ENCODE measurements around the gene SEMA4G. TPM values are rescaled to one million over a fixed set of nuclear protein-coding genes. Genes with fewer than 3 reads are reported as not detected.

The SEMA4G gene
- total and polyA plus RNA-seq, 2 of the 8 experiments (the other 6 are each of a cell fraction or from before 2014, with no cell fraction given) = 7.1 to 18.2 TPM

DNA sequence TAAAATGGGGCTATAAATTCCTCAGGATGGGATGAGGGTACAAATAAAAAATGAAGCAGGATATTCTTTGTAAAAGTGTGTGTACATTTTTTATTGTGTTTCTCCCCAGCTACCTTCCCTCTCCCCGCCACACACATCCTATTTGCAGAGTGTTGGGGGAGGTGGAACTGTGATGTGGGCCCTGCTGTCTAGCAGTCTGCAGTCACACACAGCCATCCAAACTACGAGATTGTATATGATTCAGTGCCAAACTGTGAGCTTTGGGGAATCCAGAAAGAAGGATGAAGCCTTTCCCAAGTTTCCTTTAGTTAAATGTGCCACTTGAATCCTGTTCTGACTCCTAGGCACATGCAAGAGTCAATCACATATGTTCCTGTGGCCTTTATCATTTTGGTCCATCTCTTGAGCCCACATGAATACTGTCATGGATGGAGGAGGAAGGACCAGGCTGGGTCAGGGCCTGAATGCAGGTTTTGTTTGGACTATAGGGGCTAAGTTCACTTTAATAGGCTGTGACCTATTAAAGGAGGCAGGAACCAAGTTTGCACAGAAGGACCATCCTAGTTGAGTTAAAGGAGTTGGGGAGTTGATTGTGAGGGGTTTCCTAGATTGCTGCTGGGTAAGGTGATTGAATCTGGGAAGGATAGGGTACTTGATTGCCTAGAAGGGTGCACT lies 1.1 kb upstream of the SEMA4G start (continued):
- TF ChIP-seq, protein P1, sequence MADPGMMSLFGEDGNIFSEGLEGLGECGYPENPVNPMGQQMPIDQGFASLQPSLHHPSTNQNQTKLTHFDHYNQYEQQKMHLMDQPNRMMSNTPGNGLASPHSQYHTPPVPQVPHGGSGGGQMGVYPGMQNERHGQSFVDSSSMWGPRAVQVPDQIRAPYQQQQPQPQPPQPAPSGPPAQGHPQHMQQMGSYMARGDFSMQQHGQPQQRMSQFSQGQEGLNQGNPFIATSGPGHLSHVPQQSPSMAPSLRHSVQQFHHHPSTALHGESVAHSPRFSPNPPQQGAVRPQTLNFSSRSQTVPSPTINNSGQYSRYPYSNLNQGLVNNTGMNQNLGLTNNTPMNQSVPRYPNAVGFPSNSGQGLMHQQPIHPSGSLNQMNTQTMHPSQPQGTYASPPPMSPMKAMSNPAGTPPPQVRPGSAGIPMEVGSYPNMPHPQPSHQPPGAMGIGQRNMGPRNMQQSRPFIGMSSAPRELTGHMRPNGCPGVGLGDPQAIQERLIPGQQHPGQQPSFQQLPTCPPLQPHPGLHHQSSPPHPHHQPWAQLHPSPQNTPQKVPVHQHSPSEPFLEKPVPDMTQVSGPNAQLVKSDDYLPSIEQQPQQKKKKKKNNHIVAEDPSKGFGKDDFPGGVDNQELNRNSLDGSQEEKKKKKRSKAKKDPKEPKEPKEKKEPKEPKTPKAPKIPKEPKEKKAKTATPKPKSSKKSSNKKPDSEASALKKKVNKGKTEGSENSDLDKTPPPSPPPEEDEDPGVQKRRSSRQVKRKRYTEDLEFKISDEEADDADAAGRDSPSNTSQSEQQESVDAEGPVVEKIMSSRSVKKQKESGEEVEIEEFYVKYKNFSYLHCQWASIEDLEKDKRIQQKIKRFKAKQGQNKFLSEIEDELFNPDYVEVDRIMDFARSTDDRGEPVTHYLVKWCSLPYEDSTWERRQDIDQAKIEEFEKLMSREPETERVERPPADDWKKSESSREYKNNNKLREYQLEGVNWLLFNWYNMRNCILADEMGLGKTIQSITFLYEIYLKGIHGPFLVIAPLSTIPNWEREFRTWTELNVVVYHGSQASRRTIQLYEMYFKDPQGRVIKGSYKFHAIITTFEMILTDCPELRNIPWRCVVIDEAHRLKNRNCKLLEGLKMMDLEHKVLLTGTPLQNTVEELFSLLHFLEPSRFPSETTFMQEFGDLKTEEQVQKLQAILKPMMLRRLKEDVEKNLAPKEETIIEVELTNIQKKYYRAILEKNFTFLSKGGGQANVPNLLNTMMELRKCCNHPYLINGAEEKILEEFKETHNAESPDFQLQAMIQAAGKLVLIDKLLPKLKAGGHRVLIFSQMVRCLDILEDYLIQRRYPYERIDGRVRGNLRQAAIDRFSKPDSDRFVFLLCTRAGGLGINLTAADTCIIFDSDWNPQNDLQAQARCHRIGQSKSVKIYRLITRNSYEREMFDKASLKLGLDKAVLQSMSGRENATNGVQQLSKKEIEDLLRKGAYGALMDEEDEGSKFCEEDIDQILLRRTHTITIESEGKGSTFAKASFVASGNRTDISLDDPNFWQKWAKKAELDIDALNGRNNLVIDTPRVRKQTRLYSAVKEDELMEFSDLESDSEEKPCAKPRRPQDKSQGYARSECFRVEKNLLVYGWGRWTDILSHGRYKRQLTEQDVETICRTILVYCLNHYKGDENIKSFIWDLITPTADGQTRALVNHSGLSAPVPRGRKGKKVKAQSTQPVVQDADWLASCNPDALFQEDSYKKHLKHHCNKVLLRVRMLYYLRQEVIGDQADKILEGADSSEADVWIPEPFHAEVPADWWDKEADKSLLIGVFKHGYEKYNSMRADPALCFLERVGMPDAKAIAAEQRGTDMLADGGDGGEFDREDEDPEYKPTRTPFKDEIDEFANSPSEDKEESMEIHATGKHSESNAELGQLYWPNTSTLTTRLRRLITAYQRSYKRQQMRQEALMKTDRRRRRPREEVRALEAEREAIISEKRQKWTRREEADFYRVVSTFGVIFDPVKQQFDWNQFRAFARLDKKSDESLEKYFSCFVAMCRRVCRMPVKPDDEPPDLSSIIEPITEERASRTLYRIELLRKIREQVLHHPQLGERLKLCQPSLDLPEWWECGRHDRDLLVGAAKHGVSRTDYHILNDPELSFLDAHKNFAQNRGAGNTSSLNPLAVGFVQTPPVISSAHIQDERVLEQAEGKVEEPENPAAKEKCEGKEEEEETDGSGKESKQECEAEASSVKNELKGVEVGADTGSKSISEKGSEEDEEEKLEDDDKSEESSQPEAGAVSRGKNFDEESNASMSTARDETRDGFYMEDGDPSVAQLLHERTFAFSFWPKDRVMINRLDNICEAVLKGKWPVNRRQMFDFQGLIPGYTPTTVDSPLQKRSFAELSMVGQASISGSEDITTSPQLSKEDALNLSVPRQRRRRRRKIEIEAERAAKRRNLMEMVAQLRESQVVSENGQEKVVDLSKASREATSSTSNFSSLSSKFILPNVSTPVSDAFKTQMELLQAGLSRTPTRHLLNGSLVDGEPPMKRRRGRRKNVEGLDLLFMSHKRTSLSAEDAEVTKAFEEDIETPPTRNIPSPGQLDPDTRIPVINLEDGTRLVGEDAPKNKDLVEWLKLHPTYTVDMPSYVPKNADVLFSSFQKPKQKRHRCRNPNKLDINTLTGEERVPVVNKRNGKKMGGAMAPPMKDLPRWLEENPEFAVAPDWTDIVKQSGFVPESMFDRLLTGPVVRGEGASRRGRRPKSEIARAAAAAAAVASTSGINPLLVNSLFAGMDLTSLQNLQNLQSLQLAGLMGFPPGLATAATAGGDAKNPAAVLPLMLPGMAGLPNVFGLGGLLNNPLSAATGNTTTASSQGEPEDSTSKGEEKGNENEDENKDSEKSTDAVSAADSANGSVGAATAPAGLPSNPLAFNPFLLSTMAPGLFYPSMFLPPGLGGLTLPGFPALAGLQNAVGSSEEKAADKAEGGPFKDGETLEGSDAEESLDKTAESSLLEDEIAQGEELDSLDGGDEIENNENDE (IDR thresholded peaks at IDR 0.05; ENCODE audit: insufficient replicate concordance, low read length) = no peak
- TF ChIP-seq SP2 (IDR thresholded peaks at IDR 0.05; ENCODE audit: low read length) = no peak
- no peak for TF ChIP-seq RXRA (IDR thresholded peaks at IDR 0.05; ENCODE audit: insufficient read depth, low read depth, low read length)
- no peak for TF ChIP-seq ASH2L (IDR thresholded peaks at IDR 0.05; ENCODE audit: low read length)
- no peak for TF ChIP-seq SP4 (IDR thresholded peaks at IDR 0.05; ENCODE audit: low read length)
- no peak for TF ChIP-seq TBP (IDR thresholded peaks at IDR 0.05; ENCODE audit: low read depth, low read length)

Data from H1 (cell line).